IMR-90 (cell line): ENCODE data around the gene ADRA1B. TPM values are rescaled to one million over a fixed set of nuclear protein-coding genes. Genes with fewer than 3 reads are reported as not detected.

Source experiments
- ATAC-seq: fragments of 200-7000 bp; cut with Tn5 transposase; 2 replicates; pipeline ENCODE4 v1.9.1; 2020; ENCODE audit warnings: low read depth, mild to moderate bottlenecking, moderate library complexity
- BruUV-seq: library from RNA; stranded (reverse); fragments of 400-500 nt; replicated peaks from 2 replicates; lab custom pipeline; 2021; lab: Mats Ljungman, UMichigan
- CTCF ChIA-PET: fragments of 300-600 bp; formaldehyde crosslinking; extraction: SDS; loops from one replicate; lab custom pipeline; 2021; ENCODE audit warnings: antibody characterized with exemption; lab: Yijun Ruan, JAX
- POLR2A ChIA-PET: fragments of 300-600 bp; sonication (Branson Sonifier 250); formaldehyde crosslinking; loops from one replicate; lab custom pipeline; 2022; ENCODE audit warnings: antibody characterized with exemption; ENCODE audit not compliant: unreplicated experiment; lab: Charles Lee
- DNase-seq: peaks from one replicate; pipeline ENCODE4 v3.0.0; 2013
- H2AFZ ChIP-seq: replicated peaks from 2 replicates; pipeline ENCODE3; 2013; ENCODE audit warnings: low read length, mild to moderate bottlenecking; ENCODE audit not compliant: poor library complexity
- H2AK5ac ChIP-seq: 2 replicates; pipeline ENCODE4 v1.6.1; 2013; ENCODE audit warnings: low read depth, low read length, inconsistent platforms
- H2AK9ac ChIP-seq: replicated peaks from 2 replicates; pipeline ENCODE3; 2013; ENCODE audit warnings: mild to moderate bottlenecking, low read depth, low read length, moderate library complexity; ENCODE audit not compliant: poor library complexity
- H2BK120ac ChIP-seq: 2 replicates; pipeline ENCODE4 v1.6.1; 2013; ENCODE audit warnings: low read depth, low read length, inconsistent platforms
- H2BK15ac ChIP-seq: 3 replicates; pipeline ENCODE4 v1.6.1; 2013; ENCODE audit warnings: low read depth, low read length, inconsistent platforms
- H2BK20ac ChIP-seq: 2 replicates; pipeline ENCODE4 v1.6.1; 2013; ENCODE audit warnings: low read depth, mild to moderate bottlenecking, inconsistent platforms, low read length, moderate library complexity
- H2BK5ac ChIP-seq: 2 replicates; pipeline ENCODE4 v1.6.1; 2013; ENCODE audit warnings: mild to moderate bottlenecking, low read depth, low read length, inconsistent platforms; ENCODE audit not compliant: poor library complexity, severe bottlenecking
- H3K14ac ChIP-seq: replicated peaks from 2 replicates; pipeline ENCODE4 v1.6.1; 2013; ENCODE audit warnings: low read depth, low read length, inconsistent platforms
- H3K18ac ChIP-seq: 2 replicates; pipeline ENCODE4 v1.6.1; 2013; ENCODE audit warnings: low read depth, low read length, control low read depth
- H3K23ac ChIP-seq: 2 replicates; pipeline ENCODE4 v1.6.1; 2013; ENCODE audit warnings: low read depth, low read length, inconsistent platforms
- H3K27ac ChIP-seq: 2 replicates; pipeline ENCODE4 v1.5.1; 2013; ENCODE audit warnings: mild to moderate bottlenecking, control low read depth, low read length; ENCODE audit not compliant: insufficient read depth
- H3K27me3 ChIP-seq: 2 replicates; pipeline ENCODE4 v1.6.1; 2013; ENCODE audit warnings: low read length; ENCODE audit not compliant: control insufficient read depth, insufficient read depth
- H3K36me3 ChIP-seq: 2 replicates; pipeline ENCODE4 v1.6.1; 2013; ENCODE audit warnings: low read length, mixed read lengths; ENCODE audit not compliant: control insufficient read depth, insufficient read depth
- H3K4ac ChIP-seq: 2 replicates; pipeline ENCODE4 v1.6.1; 2013; ENCODE audit warnings: low read depth, low read length, inconsistent platforms
- H3K4me1 ChIP-seq: 2 replicates; pipeline ENCODE4 v1.6.1; 2013; ENCODE audit warnings: low read length, mixed read lengths; ENCODE audit not compliant: control insufficient read depth, insufficient read depth
- H3K4me2 ChIP-seq: 2 replicates; pipeline ENCODE4 v1.6.1; 2013; ENCODE audit warnings: low read depth, mild to moderate bottlenecking, control low read depth, low read length, moderate library complexity
- H3K4me3 ChIP-seq: 2 replicates; pipeline ENCODE4 v1.5.1; 2013; ENCODE audit warnings: low read depth, mild to moderate bottlenecking, control low read depth, low read length, moderate library complexity; ENCODE audit not compliant: insufficient read depth
- H3K56ac ChIP-seq: 2 replicates; pipeline ENCODE4 v1.6.1; 2013; ENCODE audit warnings: low read length, inconsistent platforms; ENCODE audit not compliant: insufficient read depth; ENCODE audit errors: extremely low read depth
- H3K79me1 ChIP-seq, 2 experiments: 2 replicates each; pipeline ENCODE4 v1.6.1; 2013; ENCODE audit warnings: low read length in 2 of 2, inconsistent platforms in 1 of 2, low read depth in 1 of 2
- H3K9ac ChIP-seq: 2 replicates; pipeline ENCODE4 v1.6.1; 2013; ENCODE audit warnings: low read depth, low read length, control low read depth
- H3K9me1 ChIP-seq: 2 replicates; pipeline ENCODE4 v1.6.1; 2013; ENCODE audit warnings: low read length, inconsistent platforms; ENCODE audit not compliant: insufficient read depth
- H3K9me3 ChIP-seq: 2 replicates; pipeline ENCODE4 v1.6.1; 2013; ENCODE audit warnings: low read length; ENCODE audit not compliant: control insufficient read depth, insufficient read depth
- H4K20me1 ChIP-seq: 2 replicates; pipeline ENCODE4 v1.6.1; 2013; ENCODE audit warnings: low read length, inconsistent platforms; ENCODE audit not compliant: insufficient read depth
- H4K5ac ChIP-seq: 2 replicates; pipeline ENCODE4 v1.6.1; 2013; ENCODE audit warnings: mild to moderate bottlenecking, low read depth, low read length, control low read depth
- H4K8ac ChIP-seq, 2 experiments: 2 replicates each; pipeline ENCODE4 v1.6.1; 2013; ENCODE audit warnings: low read depth in 2 of 2, low read length in 2 of 2, control low read depth in 1 of 2, inconsistent platforms in 1 of 2
- H4K91ac ChIP-seq: 2 replicates; pipeline ENCODE4 v1.6.1; 2013; ENCODE audit warnings: low read depth, low read length, inconsistent platforms; ENCODE audit not compliant: insufficient read depth
- CEBPB ChIP-seq: IDR thresholded peaks from 2 replicates; pipeline ENCODE4 v1.6.1; 2012; ENCODE audit warnings: low read depth, low read length, improper control_type of control experiment
- FOS ChIP-seq: fragments of 150-350 bp; IDR thresholded peaks from 2 replicates; pipeline ENCODE4 v1.6.1; 2016; ENCODE audit warnings: low read depth, low read length
- MAFK ChIP-seq: IDR thresholded peaks from 2 replicates; pipeline ENCODE4 v1.6.1; 2012; ENCODE audit warnings: low read depth, low read length, improper control_type of control experiment
- MAZ ChIP-seq: IDR thresholded peaks from 2 replicates; pipeline ENCODE4 v1.6.1; 2012; ENCODE audit warnings: low read depth, mild to moderate bottlenecking, low read length, improper control_type of control experiment, moderate library complexity, borderline replicate concordance
- WGBS, 2 experiments: methylation state at CpG; one replicate each; pipeline versions ENCODE4 v1.1.5 to v1.1.7; 2013; ENCODE audit warnings: missing lambda C conversion rate in 2 of 2; ENCODE audit not compliant: insufficient read length in 1 of 2; ENCODE audit errors: extremely low coverage in 2 of 2; 5-methylcytosine and 5-hydroxymethylcytosine counted together
- dilution Hi-C: fragments of 300-500 bp; cut with HindIII; formaldehyde crosslinking; loops from one replicate; pipeline ENCODE4 v1.14.3; 2018; ENCODE audit warnings: low sequenced_read_pairs; ENCODE audit not compliant: unreplicated experiment
- in situ Hi-C: fragments of 300-500 bp; cut with MboI; formaldehyde crosslinking; loops from 3 replicates; pipeline ENCODE4 v1.14.3; 2019; ENCODE audit warnings: low sequenced_read_pairs, inconsistent platforms, mixed read lengths
- intact Hi-C: fragments of 100-400 bp; cut with micrococcal nuclease; formaldehyde crosslinking; loops from 2 replicates; pipeline ENCODE4 v1.10.0; 2022
- polyA plus RNA-seq, 3 experiments: library from polyadenylated mRNA; depleted of rRNA; stranded (reverse); fragments of >200 nt; gene quantifications; 2 replicates each; pipeline ENCODE4 v1.2.3, GENCODE V29; 2012; ENCODE audit warnings: low replicate concordance in 1 of 3
- total RNA-seq: library from RNA; depleted of rRNA; stranded (reverse); fragments of >200 nt; gene quantifications from 2 replicates; pipeline ENCODE4 v1.2.3, GENCODE V29; 2012

The ADRA1B gene
- total and polyA plus RNA-seq, 2 of the 4 experiments (the other 2 are of a cell fraction) = 0.18 to 1.5 TPM

GRCh38 chr5:159953609-159954008 is 37.3 kb downstream of the ADRA1B start:
- Histone ChIP-seq H2AFZ (no peak overlapping the region), H2BK5ac (no peak overlapping the region), H3K18ac (no peak overlapping the region), H3K56ac (no peak overlapping the region), H3K9ac (no peak overlapping the region), H4K8ac (no peak overlapping the region), H3K23ac (no peak overlapping the region), H3K14ac (no peak overlapping the region), H2BK20ac (0 out of 2 replicates have a peak overlapping the region, but pooled peaks have one; percentile 30), H3K27me3 (no peaks in the 10 kb centered on the region), H4K91ac (peak overlapping the region; percentile 45), H2BK15ac (no peak overlapping the region; the same call in 2 of the 3 replicates), H3K4ac (0 out of 2 replicates have a peak overlapping the region, but pooled peaks have one; percentile 23), H3K9me1 (peaks cover 17% of the 10 kb centered on the region), H3K4me1 (peaks cover 10% of the 10 kb centered on the region; the same call in 1 of the 2 replicates), H3K79me1 (no peaks in the 10 kb centered on the region), H2AK5ac (no peak overlapping the region), H2BK120ac (peak overlapping the region; percentile 36), H3K9me3 (no peaks in the 10 kb centered on the region), H4K20me1 (no peaks in the 10 kb centered on the region), H3K4me3 (no peak overlapping the region), H3K27ac (no peak overlapping the region), H3K4me2 (no peak overlapping the region), H3K36me3 (no peaks in the 10 kb centered on the region), H2AK9ac (no peak overlapping the region), H4K5ac (no peak overlapping the region)
- TF ChIP-seq MAFK (no peak), FOS (no peak), MAZ (no peak), CEBPB (no peak)
- dilution Hi-C loops (no loop called here), in situ Hi-C loops (loop anchor here (25.0 kb wide), 1 partner anchor 791 kb away; no protein-coding TSS in a partner anchor), intact Hi-C loops (no loop called here)
- CTCF ChIA-PET = interaction anchor here (0.6 kb wide), 1 partner anchor 34 kb away, joined by 4 read pairs; no protein-coding TSS in a partner anchor
- WGBS, 2 experiments = no CpG with 5 or more reads among the region's 3 CpGs
- ATAC-seq (no peak), DNase-seq (no peak)
- no TSS peak for BruUV-seq
- POLR2A ChIA-PET = no interaction called here
